Karpas-422 (cell line): ENCODE data around the gene CYP4A22. TPM values are rescaled to one million over a fixed set of nuclear protein-coding genes. Genes with fewer than 3 reads are reported as not detected.
"Not testable (repeated sequence)": the region's sequence is repeated elsewhere in the genome, so short reads cannot be mapped to it uniquely, and the experiment has no call there.

Experiments used
- DNase-seq: peaks from one replicate; pipeline ENCODE4 v3.0.0-alpha.2; 2015
- H2AFZ ChIP-seq: fragments of 200-600 bp; sonication (generic); 2 replicates; pipeline ENCODE4 v1.6.1; 2014; ENCODE audit warnings: antibody characterized with exemption, low read length, mixed read lengths
- H3K27ac ChIP-seq: fragments of 200-600 bp; sonication (generic); 2 replicates; pipeline ENCODE4 v1.5.1; 2014; ENCODE audit warnings: mild to moderate bottlenecking, low read length, moderate library complexity
- H3K27me3 ChIP-seq: fragments of 200-600 bp; sonication (generic); 2 replicates; pipeline ENCODE4 v1.6.1; 2014; ENCODE audit warnings: low read length, mixed read lengths
- H3K36me3 ChIP-seq: fragments of 200-600 bp; sonication (generic); 2 replicates; pipeline ENCODE4 v1.6.1; 2014; ENCODE audit warnings: low read length, mixed read lengths; ENCODE audit not compliant: insufficient read depth
- H3K4me1 ChIP-seq: fragments of 200-600 bp; sonication (generic); 2 replicates; pipeline ENCODE4 v1.6.1; 2014; ENCODE audit warnings: mild to moderate bottlenecking, low read length, mixed read lengths
- H3K4me2 ChIP-seq: fragments of 200-600 bp; sonication (generic); 2 replicates; pipeline ENCODE4 v1.6.1; 2014; ENCODE audit warnings: low read length, low read depth, mild to moderate bottlenecking; ENCODE audit not compliant: poor library complexity, severe bottlenecking
- H3K4me3 ChIP-seq: fragments of 200-600 bp; sonication (generic); 2 replicates; pipeline ENCODE4 v1.5.1; 2014; ENCODE audit warnings: mild to moderate bottlenecking, antibody characterized with exemption, low read length, mixed read lengths
- H3K79me2 ChIP-seq: fragments of 200-600 bp; sonication (generic); 2 replicates; pipeline ENCODE4 v1.6.1; 2014; ENCODE audit warnings: mild to moderate bottlenecking, low read length, mixed read lengths
- H3K9ac ChIP-seq: fragments of 200-600 bp; sonication (generic); 2 replicates; pipeline ENCODE4 v1.6.0; 2014; ENCODE audit warnings: low read length
- H3K9me2 ChIP-seq: fragments of 200-600 bp; sonication (generic), shearing (Covaris generic); replicated peaks from 2 replicates; pipeline ENCODE4 v1.6.0; 2014; ENCODE audit warnings: mild to moderate bottlenecking, low read length, moderate library complexity; ENCODE audit not compliant: insufficient read depth
- H3K9me3 ChIP-seq: fragments of 300-700, 200-600 bp; sonication (generic); 2 replicates; pipeline ENCODE4 v1.6.1; 2014; ENCODE audit warnings: low read length, mixed read lengths
- H4K20me1 ChIP-seq: fragments of 200-600 bp; sonication (generic); 2 replicates; pipeline ENCODE4 v1.6.1; 2014; ENCODE audit warnings: mild to moderate bottlenecking, antibody characterized with exemption, low read length, low read depth; ENCODE audit not compliant: insufficient read depth
- total RNA-seq: library from RNA; depleted of rRNA; stranded (reverse); fragments of >200 nt; shearing (Covaris generic); gene quantifications from 2 replicates; pipeline ENCODE4 v1.2.3, GENCODE V29; 2014; ENCODE audit warnings: low replicate concordance

The CYP4A22 gene
- total RNA-seq, 1 experiment from 2014 or later = not detected

GRCh38 chr1:47121039-47121438, 16.2 kb upstream of the CYP4A22 start:
- H3K9me3 ChIP-seq, H3K9me2 ChIP-seq, H3K9ac ChIP-seq, H3K36me3 ChIP-seq, H3K27me3 ChIP-seq, H2AFZ ChIP-seq, H4K20me1 ChIP-seq, H3K4me3 ChIP-seq, H3K27ac ChIP-seq, H3K79me2 ChIP-seq, H3K4me2 ChIP-seq, DNase-seq, H3K4me1 ChIP-seq: not testable (repeated sequence)

- not testable (repeated sequence) for H3K9me3 ChIP-seq, H3K4me3 ChIP-seq, H3K27me3 ChIP-seq, DNase-seq, H3K4me2 ChIP-seq, H3K9me2 ChIP-seq, H3K27ac ChIP-seq, H3K9ac ChIP-seq, H4K20me1 ChIP-seq, H2AFZ ChIP-seq, H3K4me1 ChIP-seq, H3K36me3 ChIP-seq, H3K79me2 ChIP-seq
These were observed 12.4 kb upstream of the CYP4A22 start for GRCh38 chr1:47124834-47125233.

- not testable (repeated sequence) for H3K27ac ChIP-seq, H3K36me3 ChIP-seq, DNase-seq, H3K9me2 ChIP-seq, H3K79me2 ChIP-seq, H3K27me3 ChIP-seq, H3K9ac ChIP-seq, H3K9me3 ChIP-seq, H2AFZ ChIP-seq, H3K4me1 ChIP-seq, H4K20me1 ChIP-seq, H3K4me2 ChIP-seq, H3K4me3 ChIP-seq
These were observed 10.2 kb upstream of the CYP4A22 start for GRCh38 chr1:47126997-47127396.

DNA sequence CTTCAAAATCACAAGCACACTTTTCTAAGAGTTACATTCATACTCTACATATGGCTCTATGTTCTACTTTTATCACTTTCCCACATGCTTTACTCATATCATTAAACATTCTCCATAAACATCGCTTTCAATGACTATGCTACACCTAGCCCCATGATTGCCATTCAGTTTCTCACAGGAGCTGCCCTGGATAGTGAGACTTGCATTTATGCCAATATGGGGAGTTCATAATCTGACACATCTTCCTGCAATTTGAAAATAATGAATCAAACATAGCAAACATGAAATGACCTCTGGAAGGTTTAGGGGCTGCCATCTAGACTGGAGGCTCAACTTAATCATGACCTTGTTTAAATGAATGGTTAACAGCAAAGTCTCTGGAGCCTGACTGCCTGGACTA, 9.0 kb upstream of the CYP4A22 start:
- no peak for DNase-seq
- H3K36me3 ChIP-seq = no peaks in the 10 kb centered on the region
- no peaks in the 10 kb centered on the region for H3K9me2 ChIP-seq
- no peak overlapping the region for H3K4me2 ChIP-seq
- H3K27me3 ChIP-seq = no peaks in the 10 kb centered on the region
- no peak overlapping the region for H2AFZ ChIP-seq
- H3K27ac ChIP-seq = no peak overlapping the region
- H3K9me3 ChIP-seq = no peaks in the 10 kb centered on the region
- no peak overlapping the region for H3K4me3 ChIP-seq
- H3K4me1 ChIP-seq = no peaks in the 10 kb centered on the region
- H3K79me2 ChIP-seq = no peaks in the 10 kb centered on the region
- H4K20me1 ChIP-seq = no peaks in the 10 kb centered on the region
- no peak overlapping the region for H3K9ac ChIP-seq

DNA sequence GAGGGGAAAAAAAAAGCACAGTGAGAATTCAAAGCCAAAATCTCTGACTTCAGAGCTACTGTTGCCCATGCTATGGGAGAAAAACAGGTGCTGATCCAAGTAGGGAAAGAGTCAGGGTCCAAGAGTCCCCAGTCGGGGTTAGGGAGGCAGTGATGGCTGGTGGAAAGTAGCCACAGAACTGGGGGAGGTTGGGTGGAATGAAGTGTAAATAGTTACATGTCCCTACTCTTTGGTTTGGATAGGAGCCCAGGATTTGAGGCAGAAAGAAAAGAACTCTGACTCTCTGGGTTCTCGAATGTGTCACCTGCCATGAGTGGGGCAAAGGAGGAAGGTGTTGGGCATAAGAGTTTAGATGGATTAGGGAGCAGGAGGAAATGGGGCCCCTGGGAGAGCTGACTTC, 8.4 kb upstream of the CYP4A22 start:
- H3K27me3 ChIP-seq, H3K4me2 ChIP-seq, H3K36me3 ChIP-seq, H3K4me1 ChIP-seq, H3K27ac ChIP-seq, DNase-seq, H3K9ac ChIP-seq, H3K9me2 ChIP-seq, H3K4me3 ChIP-seq, H3K79me2 ChIP-seq, H2AFZ ChIP-seq, H3K9me3 ChIP-seq, H4K20me1 ChIP-seq: not testable (repeated sequence)

- H3K4me1 ChIP-seq, H3K9me3 ChIP-seq, H3K36me3 ChIP-seq, H3K4me3 ChIP-seq, H3K27ac ChIP-seq, DNase-seq, H3K27me3 ChIP-seq, H2AFZ ChIP-seq, H3K9ac ChIP-seq, H3K79me2 ChIP-seq, H4K20me1 ChIP-seq, H3K9me2 ChIP-seq, H3K4me2 ChIP-seq: not testable (repeated sequence)
These were observed 7.6 kb upstream of the CYP4A22 start for GRCh38 chr1:47129489-47130230.

DNA sequence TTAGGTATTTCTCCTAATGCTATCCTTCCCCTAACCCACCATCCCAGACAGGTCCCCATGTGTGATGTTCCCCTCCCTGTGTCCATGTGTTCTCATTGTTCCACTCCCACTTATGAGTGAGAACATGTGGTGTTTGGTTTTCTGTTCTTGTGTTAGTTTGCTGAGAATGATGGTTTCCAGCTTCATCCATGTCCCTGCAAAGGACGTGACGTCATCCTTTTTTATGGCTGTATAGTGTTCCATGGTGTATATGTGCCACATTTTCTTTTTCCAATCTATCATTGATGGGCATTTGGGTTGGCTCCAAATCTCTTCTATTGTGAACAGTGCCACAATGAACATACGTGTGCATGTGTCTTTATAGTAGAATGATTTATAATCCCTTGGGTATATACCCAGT, 4.6 kb upstream of the CYP4A22 start:
- H3K9me2 ChIP-seq, H4K20me1 ChIP-seq, H3K36me3 ChIP-seq, H3K4me3 ChIP-seq, H3K79me2 ChIP-seq, H3K27me3 ChIP-seq, DNase-seq, H3K9me3 ChIP-seq, H3K27ac ChIP-seq, H3K9ac ChIP-seq, H3K4me1 ChIP-seq, H3K4me2 ChIP-seq, H2AFZ ChIP-seq: not testable (repeated sequence)

GRCh38 chr1:47137925-47138615, 829 bp downstream of the CYP4A22 start:
- Histone ChIP-seq H3K4me1 (no peaks in the 10 kb centered on the region), H3K4me3 (no peak overlapping the region), H3K9me3 (no peaks in the 10 kb centered on the region), H2AFZ (no peak overlapping the region), H3K9ac (no peak overlapping the region), H4K20me1 (no peaks in the 10 kb centered on the region), H3K27ac (no peak overlapping the region), H3K9me2 (no peaks in the 10 kb centered on the region), H3K36me3 (no peaks in the 10 kb centered on the region), H3K4me2 (no peak overlapping the region), H3K27me3 (no peaks in the 10 kb centered on the region), H3K79me2 (no peaks in the 10 kb centered on the region)
- DNase-seq = no peak
